Activated CD4-positive, alpha-beta T cell treated with anti-CD3 and anti-CD28 coated beads, Interleukin-2, Interleukin-4, amounts not matched to agents 100 ng/mL and 50 ng/mL, durations not matched to agents 16 hours and 8 hours (primary cell): ENCODE data around the gene CCL17.
"Not testable (repeated sequence)": the region's sequence is repeated elsewhere in the genome, so short reads cannot be mapped to it uniquely, and the experiment has no call there.

Experiments
- DNase-seq: peaks from one replicate; pipeline ENCODE4 v3.0.0-alpha.2; 2020; ENCODE audit warnings: low spot score

Gene CCL17

GRCh38 chr16:57432505-57432904 is 27.9 kb downstream of the CCL17 start:
- DNase-seq = no peak

- no peak for DNase-seq
These were observed 28.4 kb downstream of the CCL17 start for GRCh38 chr16:57432989-57433388.

- no peak for DNase-seq
These were observed 29.4 kb downstream of the CCL17 start for GRCh38 chr16:57434003-57434402.

GRCh38 chr16:57435838-57436237 is 31.3 kb downstream of the CCL17 start:
- DNase-seq = no peak

GRCh38 chr16:57439947-57440346 is 35.4 kb downstream of the CCL17 start:
- not testable (repeated sequence) for DNase-seq

GRCh38 chr16:57440551-57440950 is 36.0 kb downstream of the CCL17 start:
- DNase-seq = not testable (repeated sequence)

- DNase-seq = peak; percentile 11
These were observed 40.1 kb downstream of the CCL17 start for GRCh38 chr16:57444711-57445110.

GRCh38 chr16:57445510-57445909 is 40.9 kb downstream of the CCL17 start:
- no peak for DNase-seq

- DNase-seq = peak; percentile 27
These were observed 42.1 kb downstream of the CCL17 start for GRCh38 chr16:57446531-57447185.

- peak; percentile 96 for DNase-seq
These were observed 42.8 kb downstream of the CCL17 start, which contains the start of the genes CIAPIN1 and COQ9 for GRCh38 chr16:57447186-57447962. Gene CIAPIN1, minus strand, starts transcription at chr16:57447385. Its CDS starts 6,457 bp downstream, at chr16:57440928. Gene COQ9, plus strand, starts transcription at chr16:57447479. Its CDS starts 27 bp downstream, at chr16:57447506.

- no peak for DNase-seq
These were observed 47.5 kb downstream of the CCL17 start for GRCh38 chr16:57452021-57452420.

GRCh38 chr16:57462209-57462977 is 57.8 kb downstream of the CCL17 start, which contains the start of gene POLR2C:
Gene POLR2C, plus strand, starts transcription at chr16:57462679. Its CDS starts 46 bp downstream, at chr16:57462725.
- peak; percentile 93 for DNase-seq

- no peak for DNase-seq
These were observed 58.4 kb downstream of the CCL17 start for GRCh38 chr16:57462978-57463362.

- no peak for DNase-seq
These were observed 60.0 kb downstream of the CCL17 start for GRCh38 chr16:57464523-57464922.
